Measurements from ENCODE around the gene SAMD5. TPM values are rescaled to one million over a fixed set of nuclear protein-coding genes. Genes with fewer than 3 reads are reported as not detected.

The SAMD5 gene
- total and polyA plus RNA-seq, 10 of the 15 experiments (the other 5 are each of a cell fraction or from before 2014, with no cell fraction given): 0.01 to 0.23 (median 0.05) TPM; not detected in 5

DNA sequence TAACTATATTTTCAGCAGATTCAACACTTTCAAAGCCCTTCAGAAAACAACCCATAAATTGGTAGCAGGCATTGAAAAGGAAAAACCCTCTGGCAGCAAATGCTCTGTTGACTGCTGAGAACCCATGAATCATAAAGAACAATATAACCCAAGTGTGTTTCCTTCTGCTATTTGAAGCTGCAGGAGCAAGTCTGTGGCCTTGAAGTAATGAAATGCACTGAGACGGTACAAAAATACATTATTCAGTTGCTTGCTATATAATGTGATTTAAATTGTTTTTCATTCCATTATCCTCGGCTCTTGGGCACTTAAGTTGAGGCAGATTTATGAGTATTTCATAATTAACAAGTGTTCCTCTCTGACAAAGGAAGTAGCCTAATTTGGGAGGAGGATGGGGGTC is 40.6 kb upstream of the SAMD5 start:
- Histone ChIP-seq H4K20me1 (ENCODE audit: control insufficient read depth, insufficient read depth) (no peaks in the 10 kb centered on the region), H3K36me3 (ENCODE audit: control insufficient read depth in 2 of 2, insufficient read depth in 2 of 2, low read length in 1 of 2) (no peaks in the 10 kb centered on the region), H3K27me3 (replicated peaks in 1 of 2; ENCODE audit: control insufficient read depth in 2 of 2, insufficient read depth in 2 of 2, low read length in 1 of 2) (no peaks in the 10 kb centered on the region; a peak in 1 of 4 replicates), H3K9ac (ENCODE audit: control insufficient read depth, insufficient read depth, low read length) (no peak overlapping the region), H3K4me3 (no peak overlapping the region), H3K4me2 (ENCODE audit: control insufficient read depth, insufficient read depth) (no peak overlapping the region), H3K9me3 (replicated peaks; ENCODE audit: control insufficient read depth, insufficient read depth, low read length) (no peaks in the 10 kb centered on the region), H3K79me2 (ENCODE audit: control insufficient read depth, insufficient read depth, low read length) (no peaks in the 10 kb centered on the region), H3K27ac (ENCODE audit: control insufficient read depth, insufficient read depth) (no peak overlapping the region), H2AFZ (ENCODE audit: control insufficient read depth, low read depth, low read length) (no peak overlapping the region), H3K4me1 (ENCODE audit: control insufficient read depth, insufficient read depth, low read length) (no peaks in the 10 kb centered on the region)
- WGBS (ENCODE audit: insufficient coverage, insufficient replicate concordance, low lambda C conversion rate, missing lambda C conversion rate): 17% methylated on average over 2 of the region's 2 CpGs
- SMC1A ChIA-PET (ENCODE audit: uncharacterized antibody, unreplicated experiment): no interaction called here
- intact Hi-C loops (cut with micrococcal nuclease; ENCODE audit: unreplicated experiment): no loop called here
- RAD21 ChIA-PET (ENCODE audit: unreplicated experiment): no interaction called here
- CTCF ChIA-PET: no interaction called here
- FAIRE-seq (no peak), ATAC-seq (no peak), DNase-seq (ENCODE audit: low read depth, low spot score) (no peak)
- in situ Hi-C loops (cut with MboI): no loop called here
- TF ChIP-seq HSF1 (IDR thresholded peaks at IDR 0.05; ENCODE audit: low read depth, low read length) (no peak), NFYB (IDR thresholded peaks at IDR 0.05; ENCODE audit: insufficient read depth, low read depth, low read length) (no peak), HDAC2 (IDR thresholded peaks at IDR 0.05) (no peak), EGR1 (IDR thresholded peaks at IDR 0.05; ENCODE audit: borderline replicate concordance in 1 of 2, low read depth in 2 of 2, low read length in 2 of 2) (no peak), IKZF1 (conservative IDR thresholded peaks at IDR 0.05) (no peak), E2F8 (IDR thresholded peaks at IDR 0.05; ENCODE audit: low read depth, partially characterized antibody) (no peak), HDGF (IDR thresholded peaks at IDR 0.05) (no peak), KLF5 (IDR thresholded peaks at IDR 0.05; ENCODE audit: partially characterized antibody) (no peak), IRF3 (IDR thresholded peaks at IDR 0.05) (no peak)
- TF ChIP-seq, protein P1, sequence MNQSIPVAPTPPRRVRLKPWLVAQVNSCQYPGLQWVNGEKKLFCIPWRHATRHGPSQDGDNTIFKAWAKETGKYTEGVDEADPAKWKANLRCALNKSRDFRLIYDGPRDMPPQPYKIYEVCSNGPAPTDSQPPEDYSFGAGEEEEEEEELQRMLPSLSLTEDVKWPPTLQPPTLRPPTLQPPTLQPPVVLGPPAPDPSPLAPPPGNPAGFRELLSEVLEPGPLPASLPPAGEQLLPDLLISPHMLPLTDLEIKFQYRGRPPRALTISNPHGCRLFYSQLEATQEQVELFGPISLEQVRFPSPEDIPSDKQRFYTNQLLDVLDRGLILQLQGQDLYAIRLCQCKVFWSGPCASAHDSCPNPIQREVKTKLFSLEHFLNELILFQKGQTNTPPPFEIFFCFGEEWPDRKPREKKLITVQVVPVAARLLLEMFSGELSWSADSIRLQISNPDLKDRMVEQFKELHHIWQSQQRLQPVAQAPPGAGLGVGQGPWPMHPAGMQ (IDR thresholded peaks at IDR 0.05; ENCODE audit: borderline replicate concordance): no peak
- TF ChIP-seq, protein P2, sequence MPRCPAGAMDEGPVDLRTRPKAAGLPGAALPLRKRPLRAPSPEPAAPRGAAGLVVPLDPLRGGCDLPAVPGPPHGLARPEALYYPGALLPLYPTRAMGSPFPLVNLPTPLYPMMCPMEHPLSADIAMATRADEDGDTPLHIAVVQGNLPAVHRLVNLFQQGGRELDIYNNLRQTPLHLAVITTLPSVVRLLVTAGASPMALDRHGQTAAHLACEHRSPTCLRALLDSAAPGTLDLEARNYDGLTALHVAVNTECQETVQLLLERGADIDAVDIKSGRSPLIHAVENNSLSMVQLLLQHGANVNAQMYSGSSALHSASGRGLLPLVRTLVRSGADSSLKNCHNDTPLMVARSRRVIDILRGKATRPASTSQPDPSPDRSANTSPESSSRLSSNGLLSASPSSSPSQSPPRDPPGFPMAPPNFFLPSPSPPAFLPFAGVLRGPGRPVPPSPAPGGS (IDR thresholded peaks at IDR 0.05; ENCODE audit: borderline replicate concordance, insufficient read depth, low read depth, low read length, poor library complexity, severe bottlenecking): no peak
- TF ChIP-seq, protein P3, sequence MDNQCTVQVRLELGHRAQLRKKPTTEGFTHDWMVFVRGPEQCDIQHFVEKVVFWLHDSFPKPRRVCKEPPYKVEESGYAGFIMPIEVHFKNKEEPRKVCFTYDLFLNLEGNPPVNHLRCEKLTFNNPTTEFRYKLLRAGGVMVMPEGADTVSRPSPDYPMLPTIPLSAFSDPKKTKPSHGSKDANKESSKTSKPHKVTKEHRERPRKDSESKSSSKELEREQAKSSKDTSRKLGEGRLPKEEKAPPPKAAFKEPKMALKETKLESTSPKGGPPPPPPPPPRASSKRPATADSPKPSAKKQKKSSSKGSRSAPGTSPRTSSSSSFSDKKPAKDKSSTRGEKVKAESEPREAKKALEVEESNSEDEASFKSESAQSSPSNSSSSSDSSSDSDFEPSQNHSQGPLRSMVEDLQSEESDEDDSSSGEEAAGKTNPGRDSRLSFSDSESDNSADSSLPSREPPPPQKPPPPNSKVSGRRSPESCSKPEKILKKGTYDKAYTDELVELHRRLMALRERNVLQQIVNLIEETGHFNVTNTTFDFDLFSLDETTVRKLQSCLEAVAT (IDR thresholded peaks at IDR 0.05): no peak
- TF ChIP-seq, protein P4, sequence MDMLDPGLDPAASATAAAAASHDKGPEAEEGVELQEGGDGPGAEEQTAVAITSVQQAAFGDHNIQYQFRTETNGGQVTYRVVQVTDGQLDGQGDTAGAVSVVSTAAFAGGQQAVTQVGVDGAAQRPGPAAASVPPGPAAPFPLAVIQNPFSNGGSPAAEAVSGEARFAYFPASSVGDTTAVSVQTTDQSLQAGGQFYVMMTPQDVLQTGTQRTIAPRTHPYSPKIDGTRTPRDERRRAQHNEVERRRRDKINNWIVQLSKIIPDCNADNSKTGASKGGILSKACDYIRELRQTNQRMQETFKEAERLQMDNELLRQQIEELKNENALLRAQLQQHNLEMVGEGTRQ (IDR thresholded peaks at IDR 0.05; ENCODE audit: borderline replicate concordance, low read depth, low read length): no peak
- no TSS peak for BruUV-seq (replicated peaks)
- POLR2A ChIA-PET: no interaction called here
